OCI-LY1 (cell line): Measurements from ENCODE around the gene ERMARD.

ENCODE experiments used
- CTCF ChIP-seq: fragments of 200-600 bp; sonication (generic), shearing (Covaris generic); IDR thresholded peaks from 2 replicates; pipeline ENCODE4 v1.5.1; 2017; ENCODE audit warnings: mild to moderate bottlenecking, antibody characterized with exemption, low read length, moderate library complexity, mixed read lengths
- EZH2 ChIP-seq: fragments of 200-600 bp; sonication (generic), shearing (Covaris generic); IDR thresholded peaks from 2 replicates; pipeline ENCODE4 v1.8.0; 2017; ENCODE audit warnings: borderline replicate concordance, mixed run types, mild to moderate bottlenecking, antibody characterized with exemption, low read length, moderate library complexity, mixed read lengths

GRCh38 chr6:169829786-169830185 lies 78.4 kb downstream of the ERMARD start:
- TF ChIP-seq CTCF, result no peak
- no peak for TF ChIP-seq EZH2
